Stimulated activated CD8-positive, alpha-beta memory T cell treated with anti-CD3 and anti-CD28 coated beads, Interleukin-7, amount 100 ng/mL, for 1 hour (primary cell): ENCODE results near the gene KRT31.
"Not testable (repeated sequence)": the region's sequence is repeated elsewhere in the genome, so short reads cannot be mapped to it uniquely, and the experiment has no call there.

Experiments
- DNase-seq, 2 donors: peaks; one replicate each; pipeline ENCODE4 v3.0.0-alpha.2; 2020; ENCODE audit warnings: low read depth in 2 of 2

The KRT31 gene

GRCh38 chr17:41417576-41418015 is 20.2 kb upstream of the KRT31 start:
- DNase-seq = no peak

DNA sequence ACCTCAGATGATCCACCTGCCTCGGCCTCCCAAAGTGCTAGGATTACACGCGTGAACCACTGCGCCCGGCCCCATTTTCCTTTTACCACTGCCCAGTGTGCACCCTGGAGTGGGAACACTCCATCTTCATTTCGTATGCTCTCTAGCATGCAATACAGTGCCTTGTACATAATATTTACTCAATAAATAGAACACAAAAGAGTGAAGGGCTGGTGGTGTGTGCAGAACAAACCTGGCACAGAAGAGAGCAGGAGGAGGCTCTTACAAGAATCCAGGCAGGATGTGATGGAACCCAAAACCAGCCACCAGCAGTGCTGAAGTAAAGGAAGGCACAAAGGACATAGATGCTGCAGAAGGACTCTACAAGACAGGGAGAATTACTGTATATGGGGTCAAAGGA is 19.7 kb upstream of the KRT31 start:
- no peak for DNase-seq

DNA sequence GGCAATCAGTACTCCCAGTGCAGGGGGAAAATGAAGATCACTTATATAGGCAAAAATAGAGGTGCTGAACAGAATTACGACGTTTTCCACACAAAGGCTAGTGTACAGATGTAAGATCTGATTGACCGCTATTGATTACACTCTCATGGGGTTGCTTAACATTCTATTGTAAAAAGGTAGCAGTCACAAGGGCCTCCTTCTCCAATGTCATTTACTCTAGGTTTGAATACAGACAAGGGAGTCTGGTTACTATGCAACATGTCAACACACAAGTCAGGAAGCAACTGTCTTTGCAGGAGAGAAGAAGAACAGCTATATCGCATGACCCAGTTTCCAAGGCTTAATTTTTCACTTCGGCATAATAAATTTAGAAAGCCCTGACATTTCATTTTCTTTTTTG is 19.1 kb upstream of the KRT31 start:
- DNase-seq = no peak

DNA sequence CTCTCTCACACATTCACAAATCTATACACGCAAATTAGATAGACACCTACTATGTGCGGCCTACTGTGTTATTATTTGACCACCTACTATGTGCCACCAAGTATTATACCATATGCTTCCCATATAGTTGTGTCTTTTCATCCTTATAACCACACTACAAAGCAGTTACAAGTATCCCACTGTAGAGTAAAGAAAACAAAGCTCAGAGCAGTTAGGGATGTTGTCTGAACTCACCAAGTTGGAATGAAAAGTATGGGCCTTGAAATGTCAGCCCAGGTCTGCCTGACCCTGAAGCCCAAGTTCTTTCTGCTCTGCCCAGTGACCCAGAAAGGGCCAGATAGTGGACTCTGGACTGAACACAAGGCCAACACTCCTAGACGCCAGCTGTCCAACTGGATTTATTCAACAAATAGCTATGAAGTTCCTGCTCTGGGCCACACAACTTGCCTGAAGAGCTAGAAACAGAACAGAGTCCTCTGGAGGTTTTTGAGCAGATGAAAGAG is 18.5 kb upstream of the KRT31 start:
- DNase-seq = no peak

GRCh38 chr17:41415411-41415810 is 18.0 kb upstream of the KRT31 start:
- DNase-seq = no peak

- no peak for DNase-seq
Measured at GRCh38 chr17:41413982-41414381, 16.6 kb upstream of the KRT31 start.

- no peak for DNase-seq
Measured at GRCh38 chr17:41413353-41413957, 16.0 kb upstream of the KRT31 start.

GRCh38 chr17:41411072-41411840 is 13.8 kb upstream of the KRT31 start:
- DNase-seq = no peak

- DNase-seq = no peak
Measured at GRCh38 chr17:41407226-41407625, 9.8 kb upstream of the KRT31 start.

GRCh38 chr17:41406205-41406604 is 8.8 kb upstream of the KRT31 start:
- DNase-seq = no peak

DNA sequence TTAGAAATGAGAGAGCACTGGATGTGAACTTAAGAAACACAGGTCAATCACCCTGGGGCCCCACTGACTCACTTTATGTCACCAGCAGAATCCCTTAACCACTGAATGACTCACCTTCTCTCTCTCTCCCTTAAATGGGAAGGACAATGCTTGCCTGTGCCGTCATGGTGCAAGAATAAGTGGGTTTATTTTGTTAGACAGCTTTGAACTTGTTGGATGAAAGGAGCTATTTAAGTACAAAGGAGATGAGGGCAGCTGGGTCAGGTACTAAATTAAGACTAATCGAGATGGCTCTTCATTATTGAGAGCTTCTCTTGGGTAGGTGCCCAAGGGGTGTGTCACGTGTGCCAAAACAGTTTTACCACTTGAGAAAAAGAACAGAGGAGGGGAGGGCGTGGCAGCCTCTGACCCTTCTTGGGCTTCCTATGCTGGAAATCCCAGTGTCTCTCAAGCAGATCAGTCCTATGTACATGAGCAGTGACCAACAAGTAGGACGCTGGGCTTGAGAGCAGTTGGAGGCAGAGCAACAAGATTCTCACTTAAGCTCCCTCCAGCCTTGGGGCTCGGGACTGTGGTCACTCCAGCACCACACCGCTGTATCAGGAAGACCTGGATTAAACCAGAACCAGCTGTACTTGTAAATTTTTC is 6.7 kb upstream of the KRT31 start:
- no peak for DNase-seq

DNA sequence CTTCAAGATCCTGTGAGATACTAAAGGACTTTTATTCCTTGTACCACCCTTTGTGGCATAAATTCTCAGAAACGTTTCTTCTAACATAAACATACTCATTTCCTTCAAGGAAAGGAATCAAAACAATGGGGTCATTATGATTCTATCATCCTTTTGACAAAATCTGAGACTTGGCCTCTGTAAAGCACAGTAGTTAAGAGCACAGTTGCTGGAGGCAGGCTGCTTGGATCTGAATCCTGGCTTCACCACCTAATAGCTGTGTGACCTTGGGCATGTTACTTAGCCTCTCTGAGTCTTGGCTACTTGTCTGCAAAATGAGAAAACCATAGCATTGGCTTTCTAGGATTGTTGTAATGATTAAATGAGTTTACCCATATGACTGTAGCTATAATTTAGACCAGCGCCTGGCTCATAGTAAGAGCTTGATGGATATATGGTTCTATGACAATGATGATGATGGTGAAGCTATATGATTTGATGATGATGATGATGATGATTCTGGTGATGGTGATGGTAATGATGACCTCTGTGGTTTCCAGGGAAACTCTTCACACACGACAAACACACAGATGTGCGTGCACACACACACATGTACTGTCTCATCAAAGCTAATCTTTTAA is 6.1 kb upstream of the KRT31 start:
- no peak for DNase-seq

- DNase-seq = no peak
Measured at GRCh38 chr17:41402161-41402560, 4.8 kb upstream of the KRT31 start.

DNA sequence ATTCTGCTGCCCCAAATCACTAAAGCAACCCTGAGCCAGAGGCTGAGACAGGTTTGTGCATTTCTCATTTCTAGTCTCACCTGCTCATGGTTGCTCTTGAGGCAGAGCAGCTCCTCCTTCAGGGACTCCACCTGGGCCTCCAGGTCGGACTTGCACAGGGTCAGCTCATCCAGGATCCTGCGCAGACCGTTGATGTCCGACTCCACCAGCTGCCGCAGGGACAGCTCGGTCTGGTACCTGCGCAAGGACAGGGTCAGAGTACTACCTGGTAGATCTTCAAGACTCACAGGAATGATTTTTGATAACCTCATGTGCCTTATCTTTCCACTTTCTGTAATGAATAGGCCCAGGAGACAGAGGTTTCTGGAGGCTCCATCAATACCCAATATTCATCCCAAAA is 1.1 kb downstream of the KRT31 start:
- DNase-seq = no peak

- no peak for DNase-seq
Measured at GRCh38 chr17:41395611-41396010, 1.8 kb downstream of the KRT31 start.

GRCh38 chr17:41395044-41395443 is 2.4 kb downstream of the KRT31 start:
- DNase-seq = not testable (repeated sequence)

DNA sequence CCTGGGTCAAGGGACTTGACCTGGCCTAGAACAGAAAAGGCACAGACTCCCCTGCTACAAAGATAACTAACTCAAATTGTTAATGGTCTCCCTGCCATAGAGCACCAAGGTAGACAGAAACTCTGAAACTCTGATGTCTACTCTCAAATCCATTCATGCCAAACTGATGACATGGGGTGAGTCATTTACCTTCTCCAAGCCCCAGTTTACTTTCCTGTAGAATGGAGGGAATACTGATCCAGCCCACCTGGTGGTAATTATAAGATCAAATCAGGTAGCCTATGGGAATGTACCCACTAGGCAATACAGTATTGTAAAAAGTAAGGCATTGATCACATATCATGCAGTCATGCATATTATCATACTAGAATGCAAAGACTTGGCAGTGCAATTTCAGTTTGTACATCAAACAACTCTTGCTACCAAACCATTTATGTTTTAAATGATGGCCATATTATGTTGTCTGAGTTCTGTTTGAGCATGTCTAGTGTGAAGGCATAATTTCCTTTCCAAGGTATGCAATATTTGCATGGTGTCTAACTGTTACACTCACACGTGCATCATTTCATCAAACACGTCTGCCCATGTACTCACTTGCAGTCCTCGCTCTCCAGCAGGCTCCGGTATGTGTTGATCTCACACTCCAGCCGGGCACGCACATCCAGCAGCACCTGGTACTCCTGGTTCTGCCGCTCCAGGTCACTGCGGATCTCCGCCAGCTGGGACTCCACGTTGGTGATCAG is 3.0 kb downstream of the KRT31 start:
- no peak for DNase-seq

DNA sequence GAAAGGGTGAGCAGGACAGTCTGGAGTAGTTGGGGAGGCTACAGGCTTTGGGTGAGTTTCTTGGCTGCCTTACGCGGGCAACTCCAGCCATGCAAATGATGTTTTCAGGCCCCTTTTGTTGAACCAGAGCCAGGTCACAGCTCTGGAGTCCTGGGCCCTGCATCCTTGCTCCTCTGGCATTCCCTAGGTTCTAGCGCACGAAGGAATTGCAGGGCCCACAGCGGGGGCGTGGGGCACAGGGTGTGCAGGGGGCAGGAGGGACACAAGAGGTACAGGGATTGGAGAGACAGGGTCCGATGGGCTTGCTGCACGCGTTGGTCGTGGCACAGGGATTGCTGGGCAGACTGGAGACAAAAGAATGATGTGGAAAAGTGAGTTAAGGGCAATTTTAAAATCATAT is 3.6 kb downstream of the KRT31 start:
- no peak for DNase-seq

GRCh38 chr17:41393294-41393693 is 4.1 kb downstream of the KRT31 start:
- no peak for DNase-seq

GRCh38 chr17:41392278-41392677 is 5.1 kb downstream of the KRT31 start:
- DNase-seq = no peak

- DNase-seq = no peak
Measured at GRCh38 chr17:41391535-41391934, 5.9 kb downstream of the KRT31 start.
